Left ventricle myocardium superior (tissue), 1 donor: ENCODE results near the gene RHOH. TPM values are rescaled to one million over a fixed set of nuclear protein-coding genes. Genes with fewer than 3 reads are reported as not detected.
"Not testable (repeated sequence)": the region's sequence is repeated elsewhere in the genome, so short reads cannot be mapped to it uniquely, and the experiment has no call there.

ENCODE experiments used
- ATAC-seq: fragments of 200-7000 bp; cut with Tn5 transposase; one replicate; pipeline ENCODE4 v1.9.1; 2020; ENCODE audit warnings: mild to moderate bottlenecking, moderate library complexity
- DNase-seq: peaks from one replicate; pipeline ENCODE4 v3.0.0-alpha.2; 2020
- intact Hi-C: fragments of 100-400 bp; cut with micrococcal nuclease; formaldehyde crosslinking; loops from one replicate; pipeline ENCODE4 v1.11.0; 2022
- long read RNA-seq: library from polyadenylated mRNA; unstranded; transcript quantifications from one replicate; pipeline ENCODE4 v2.0.0, GENCODE V29; 2021
- total RNA-seq: library from RNA; stranded (reverse); fragmentation: NEBNext Ultra II Directional; extraction: Animal tissue kit (Norgen Biotek cat#: 25700); gene quantifications from one replicate; pipeline ENCODE4 v1.2.1, GENCODE V29; 2021
- donor health status: DM: no; HTN: yes; CAD: no; lungs with severe emphysema.

The RHOH gene, protein sequence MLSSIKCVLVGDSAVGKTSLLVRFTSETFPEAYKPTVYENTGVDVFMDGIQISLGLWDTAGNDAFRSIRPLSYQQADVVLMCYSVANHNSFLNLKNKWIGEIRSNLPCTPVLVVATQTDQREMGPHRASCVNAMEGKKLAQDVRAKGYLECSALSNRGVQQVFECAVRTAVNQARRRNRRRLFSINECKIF
- 0.67 TPM for total RNA-seq
- long read RNA-seq, result 0 reads

DNA sequence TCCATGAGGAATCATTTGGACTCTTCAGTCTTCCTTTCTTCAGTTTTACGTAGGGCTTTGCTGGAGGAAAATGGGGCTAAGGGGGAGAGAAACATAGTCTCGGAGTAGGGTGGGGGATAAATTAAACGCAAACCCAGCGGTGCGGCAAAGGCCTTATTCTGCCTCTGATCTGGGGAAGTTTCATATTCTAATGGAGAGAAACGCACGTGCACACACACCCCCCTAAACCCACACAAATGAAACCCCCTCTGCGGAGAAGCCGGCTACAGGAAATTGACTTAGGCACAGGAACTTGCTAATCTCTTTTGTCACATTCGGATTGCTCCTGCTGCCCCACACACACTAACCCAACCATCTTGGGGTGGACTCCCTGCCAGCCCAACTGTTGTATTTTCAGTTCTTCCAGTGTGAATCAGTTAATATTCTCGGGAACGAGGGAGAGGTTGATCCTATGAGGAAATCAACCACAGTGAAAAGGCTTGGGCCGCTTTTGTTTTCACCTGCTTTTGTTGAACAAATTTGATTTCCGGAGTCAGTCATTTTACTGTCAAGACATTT is at the start of gene RHOH:
Gene RHOH, plus strand, starts transcription at position 308 of the 558 bp plus-strand sequence. CDS start 46,356 bp downstream, outside the sequence.
- ATAC-seq (no peak), DNase-seq (no peak)
- intact Hi-C loops, result no loop called here

DNA sequence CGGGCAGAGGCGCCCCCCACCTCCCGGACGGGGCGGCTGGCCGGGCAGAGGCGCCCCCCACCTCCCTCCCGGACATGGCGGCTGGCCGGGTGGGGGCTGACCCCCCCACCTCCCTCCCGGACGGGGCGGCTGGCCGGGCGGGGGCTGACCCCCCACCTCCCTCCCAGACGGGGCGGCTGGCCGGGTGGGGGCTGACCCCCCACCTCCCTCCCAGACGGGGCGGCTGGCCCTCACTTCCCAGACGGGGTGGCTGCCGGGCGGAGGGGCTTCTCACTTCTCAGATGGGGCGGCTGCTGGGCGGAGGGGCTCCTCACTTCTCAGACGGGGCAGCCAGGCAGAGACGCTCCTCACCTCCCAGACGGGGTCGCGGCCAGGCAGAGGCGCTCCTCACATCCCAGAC is 49.3 kb upstream of the RHOH start:
- ATAC-seq, DNase-seq, intact Hi-C loops: not testable (repeated sequence)

DNA sequence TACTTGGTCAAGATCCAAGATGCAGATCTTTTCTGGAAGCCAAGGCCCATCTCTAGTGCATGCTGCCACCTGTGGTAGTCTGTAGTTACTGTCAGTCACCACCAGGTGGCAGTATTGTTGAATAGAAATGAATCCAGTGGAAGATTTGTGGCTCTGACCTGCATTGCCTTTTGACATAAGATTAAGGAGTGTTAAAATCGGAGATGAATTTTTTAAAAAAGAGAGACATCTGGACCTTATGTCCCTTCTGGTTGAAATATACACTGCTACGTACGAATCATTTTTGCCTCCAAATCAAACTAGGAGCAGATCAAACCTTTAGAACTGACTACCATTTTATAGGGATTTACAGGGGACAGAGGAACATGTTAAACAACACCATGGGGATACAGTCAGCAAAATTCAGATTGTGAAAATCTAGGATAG is 46.9 kb upstream of the RHOH start:
- ATAC-seq (peak; percentile 49), DNase-seq (no peak)
- intact Hi-C loops, result loop anchor here (2.0 kb wide), 1 partner anchor 159 kb away; no protein-coding TSS in a partner anchor

DNA sequence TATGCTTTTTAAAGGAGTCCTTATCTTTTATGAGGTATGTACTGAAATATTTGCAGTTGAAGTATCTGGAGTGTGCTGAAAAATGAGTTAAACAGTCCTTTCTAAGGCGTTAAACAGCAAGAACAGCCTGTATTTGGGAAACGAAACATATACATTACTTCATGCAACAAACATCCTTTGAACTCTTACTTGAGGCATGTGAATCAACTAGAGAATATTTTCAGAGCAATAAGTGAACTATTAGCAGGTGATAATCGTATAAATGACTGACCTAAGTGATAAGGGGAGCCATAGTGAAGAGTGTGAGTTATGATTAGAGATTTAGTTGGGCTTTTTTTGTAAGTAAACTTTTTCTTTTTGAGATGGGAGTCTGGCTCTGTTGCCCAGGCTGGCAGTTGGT is 45.9 kb upstream of the RHOH start:
- intact Hi-C loops, result loop anchor here (2.0 kb wide), 1 partner anchor 158 kb away; no protein-coding TSS in a partner anchor
- ATAC-seq (no peak), DNase-seq (no peak)

DNA sequence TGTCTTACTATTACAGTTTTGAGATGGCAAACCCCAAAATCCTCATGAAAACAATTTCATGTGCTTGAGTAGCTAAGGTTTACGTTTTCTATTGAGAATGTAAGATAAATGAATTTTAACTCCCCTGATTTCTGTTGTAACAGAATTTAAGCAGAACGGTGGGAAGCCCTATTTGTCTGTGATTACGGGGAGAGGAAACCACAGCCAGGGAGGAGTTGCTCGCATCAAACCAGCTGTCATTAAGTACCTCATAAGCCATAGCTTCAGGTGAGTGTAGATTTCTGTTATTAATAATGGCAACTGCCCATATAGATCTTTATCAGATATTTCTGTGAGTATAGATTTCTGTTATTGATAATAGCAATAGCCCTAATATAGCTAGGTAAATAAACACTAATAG is 44.2 kb upstream of the RHOH start:
- intact Hi-C loops, result no loop called here
- no peak for DNase-seq
- no peak for ATAC-seq

DNA sequence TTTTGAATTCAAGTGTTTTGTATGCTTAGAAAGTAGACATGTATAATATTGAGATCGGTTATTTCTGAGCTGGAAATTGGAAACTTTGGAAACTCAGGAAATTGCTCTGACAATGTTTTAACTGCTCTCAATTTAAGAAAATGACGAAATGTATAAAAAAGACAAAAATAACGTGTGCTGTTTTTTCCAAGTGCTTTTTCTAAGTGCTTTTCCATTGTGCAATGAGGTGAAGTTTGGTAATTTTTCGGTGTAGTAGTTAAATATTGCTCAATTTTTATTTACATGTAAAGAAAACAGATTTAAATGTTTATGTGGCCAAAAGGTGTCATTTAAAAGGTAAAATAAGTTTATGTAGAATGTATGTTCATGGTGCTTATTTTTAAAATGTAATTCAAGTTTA is 39.4 kb upstream of the RHOH start:
- intact Hi-C loops, result no loop called here
- ATAC-seq (no peak), DNase-seq (no peak)

DNA sequence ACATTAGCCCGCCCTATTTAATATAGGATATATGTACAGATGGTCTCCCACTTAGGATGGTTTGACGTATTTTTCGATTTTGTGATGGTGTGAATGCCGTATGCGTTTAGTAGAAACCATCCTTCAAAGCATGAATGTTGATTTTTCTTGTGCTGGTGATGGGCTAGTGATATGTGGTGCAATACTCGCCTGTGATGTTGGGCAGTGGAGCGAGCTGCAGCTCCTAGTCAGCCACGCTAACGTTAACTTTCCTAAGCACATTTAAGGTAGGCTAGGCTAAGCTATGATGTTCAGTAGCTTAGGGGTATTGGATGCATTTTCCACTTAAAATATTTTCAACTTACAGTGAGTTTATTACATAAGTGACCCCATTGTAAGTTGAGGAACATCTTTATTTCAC is 36.6 kb upstream of the RHOH start:
- ATAC-seq (no peak), DNase-seq (no peak)
- intact Hi-C loops, result no loop called here

DNA sequence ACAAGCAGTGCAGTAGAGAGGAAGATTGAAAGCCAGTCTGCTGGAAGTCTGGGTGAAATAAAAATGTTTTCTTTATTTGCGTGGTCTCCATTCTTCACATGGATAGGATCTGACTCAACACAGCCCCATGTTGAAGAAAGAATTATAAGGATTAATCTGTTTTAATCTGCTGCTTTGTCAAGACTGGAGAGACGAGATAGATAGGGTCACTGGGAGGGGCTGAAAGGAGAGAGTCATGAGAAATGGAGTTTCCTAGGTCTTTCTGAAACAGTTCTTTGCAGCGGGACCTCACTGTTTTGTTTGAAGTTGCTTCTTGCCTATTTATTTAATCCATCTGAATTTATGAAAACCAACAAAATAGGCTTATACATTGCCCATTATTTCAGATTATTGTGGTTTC is 32.4 kb upstream of the RHOH start:
- no peak for ATAC-seq
- DNase-seq, result no peak
- intact Hi-C loops, result no loop called here

DNA sequence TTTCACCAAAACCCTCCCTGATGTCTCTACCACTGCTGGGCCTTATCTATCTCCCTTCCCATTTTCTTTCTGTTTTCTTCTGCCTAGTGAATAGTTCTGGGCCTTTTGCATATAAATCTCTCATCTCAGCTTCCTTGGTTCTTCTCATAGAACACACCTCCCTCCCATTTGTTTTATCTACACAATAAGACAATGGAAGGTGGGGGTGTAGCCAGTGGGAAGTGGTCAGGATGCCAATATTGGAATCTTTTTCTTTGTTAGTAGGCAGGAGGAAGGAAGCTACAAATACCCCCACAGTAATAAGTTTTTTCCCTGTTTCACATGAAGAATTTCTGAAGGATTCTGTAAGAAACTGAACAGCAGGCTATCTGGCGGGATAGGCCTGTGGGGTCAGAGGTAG is 30.9 kb upstream of the RHOH start:
- no peak for DNase-seq
- ATAC-seq, result no peak
- intact Hi-C loops, result no loop called here

DNA sequence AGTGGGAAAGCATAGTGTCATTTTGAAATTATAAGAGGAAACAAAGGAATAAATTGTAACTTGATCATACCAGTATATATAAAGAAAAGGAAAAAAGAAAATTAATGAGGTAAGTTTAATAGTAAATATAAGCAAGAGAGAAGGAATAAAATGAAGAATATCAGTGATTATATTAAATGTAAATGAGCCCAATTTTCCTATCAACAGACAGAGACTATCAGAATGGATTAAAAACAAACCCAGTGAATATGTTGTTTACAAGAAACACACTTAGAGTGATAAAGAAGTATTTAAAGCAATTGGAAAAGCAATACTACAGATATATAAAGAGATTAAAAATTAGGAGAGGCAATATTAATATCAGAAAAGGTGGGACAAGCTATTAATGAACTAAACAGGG is 28.8 kb upstream of the RHOH start:
- intact Hi-C loops, result no loop called here
- DNase-seq (no peak), ATAC-seq (no peak)

DNA sequence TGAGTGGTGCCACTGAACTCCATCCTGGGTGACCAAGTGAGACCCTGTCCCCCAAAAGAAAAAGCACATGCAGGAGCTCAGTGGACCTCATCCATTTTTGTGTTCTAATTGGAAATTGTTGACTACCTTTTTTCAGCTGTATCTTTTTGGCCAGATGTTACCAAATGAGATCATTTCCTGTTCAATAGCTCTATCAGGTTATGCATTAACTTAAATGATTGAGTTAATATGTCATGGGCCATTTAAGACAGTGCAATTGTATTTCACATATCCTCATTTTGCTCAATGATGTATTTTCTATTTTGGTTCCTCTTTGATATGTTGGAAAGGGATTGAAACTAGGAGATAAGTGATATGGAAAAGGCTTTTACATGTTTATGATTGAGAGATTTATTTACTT is 26.2 kb upstream of the RHOH start:
- ATAC-seq (no peak), DNase-seq (no peak)
- intact Hi-C loops, result no loop called here

DNA sequence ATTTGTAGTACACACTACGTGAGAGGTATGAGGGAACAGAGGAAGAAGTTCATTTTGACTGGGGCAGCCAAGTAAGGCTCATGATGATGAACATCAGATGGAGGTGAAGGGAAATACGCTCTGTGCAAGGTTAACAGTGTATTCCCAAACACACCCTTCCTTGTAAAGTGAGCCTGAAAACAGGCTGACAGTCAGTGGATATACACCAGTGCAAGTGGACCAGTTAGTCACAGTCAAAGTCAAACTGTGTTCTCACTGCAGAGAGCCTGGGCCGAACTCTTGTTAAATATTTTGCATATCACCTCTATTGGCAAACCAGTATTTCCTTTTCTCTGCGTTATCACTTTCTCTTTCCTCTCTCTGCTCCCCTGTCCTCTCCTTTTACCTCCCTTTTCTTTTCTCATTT is 23.4 kb upstream of the RHOH start:
- no peak for DNase-seq
- intact Hi-C loops, result no loop called here
- no peak for ATAC-seq

DNA sequence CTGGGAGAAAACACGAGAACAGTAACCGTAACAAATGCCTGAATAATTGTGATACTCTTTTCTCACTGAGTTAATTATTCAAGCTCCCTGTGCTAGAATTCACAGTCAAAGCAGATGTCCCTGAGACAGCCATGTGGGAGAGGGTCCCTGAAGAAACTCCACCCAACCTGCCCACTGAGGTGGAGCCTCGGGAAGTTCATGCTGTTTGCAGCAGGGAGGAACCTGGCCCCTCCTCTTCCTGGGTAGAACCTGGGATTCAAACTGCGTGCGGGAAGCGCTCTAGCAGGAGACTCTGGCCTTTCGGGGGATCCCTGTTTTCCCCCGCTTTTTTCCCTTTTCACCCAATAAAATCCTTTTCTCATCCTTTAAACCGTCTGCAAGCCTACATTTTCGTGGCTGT is 20.2 kb upstream of the RHOH start:
- DNase-seq (no peak), ATAC-seq (no peak)
- intact Hi-C loops, result no loop called here

DNA sequence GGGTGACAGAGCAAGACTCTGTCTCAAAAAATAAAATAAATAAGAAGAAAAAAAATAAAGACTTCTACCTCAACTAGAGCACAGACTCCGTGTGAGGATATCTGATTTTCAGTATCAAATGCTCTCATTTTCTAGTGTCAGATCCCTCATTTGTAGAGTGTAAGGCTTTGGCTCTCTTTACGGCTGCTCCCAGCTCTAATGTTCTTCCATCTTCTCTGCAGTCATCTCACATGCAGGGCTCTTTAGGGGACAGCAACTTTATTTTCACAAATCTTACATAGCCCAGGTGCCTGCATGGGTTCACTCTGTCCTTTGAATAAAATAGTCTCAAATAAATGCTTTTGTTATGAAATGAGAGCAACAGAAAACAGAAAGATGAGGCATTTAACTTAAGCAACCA is 19.2 kb upstream of the RHOH start:
- no peak for DNase-seq
- intact Hi-C loops, result no loop called here
- no peak for ATAC-seq

DNA sequence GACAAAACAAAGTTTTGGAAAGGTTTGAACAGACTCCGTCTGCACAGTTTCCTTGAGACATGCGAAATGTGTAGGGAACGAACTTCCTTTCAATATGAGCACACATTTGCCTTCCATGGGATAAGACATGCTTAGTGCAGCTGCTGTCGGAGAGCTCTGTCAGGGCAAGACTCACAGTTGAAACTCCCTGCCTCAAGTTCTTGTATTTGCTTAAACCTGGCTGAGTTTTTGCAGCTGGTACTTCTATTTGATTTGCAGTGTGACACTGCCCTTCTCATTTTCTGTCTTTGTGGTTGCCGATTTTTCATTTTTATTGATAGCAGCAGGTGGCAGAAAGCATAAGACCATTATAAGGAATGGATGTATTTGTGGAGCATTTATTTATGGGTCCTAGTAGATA is 18.2 kb upstream of the RHOH start:
- intact Hi-C loops, result no loop called here

DNA sequence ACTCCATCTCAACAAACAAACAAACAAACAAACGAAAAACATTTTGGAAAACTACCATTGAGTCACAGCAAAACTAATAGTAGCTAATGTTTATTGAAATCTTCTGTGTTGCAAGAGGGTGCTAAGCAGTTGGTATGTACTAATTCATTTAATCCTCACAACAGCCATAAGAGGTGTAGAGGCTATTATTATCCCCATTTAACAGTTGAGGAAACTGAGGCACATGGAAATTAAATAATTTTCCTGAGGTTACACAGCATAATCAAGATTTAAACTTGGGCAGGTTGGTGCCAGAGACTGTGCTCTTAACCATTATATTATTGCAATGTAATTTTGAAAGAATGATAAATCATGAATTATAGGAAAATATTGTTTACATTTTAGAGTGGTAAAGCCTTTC is 17.5 kb upstream of the RHOH start:
- DNase-seq (no peak), ATAC-seq (no peak)
- intact Hi-C loops, result no loop called here

More for the DNA sequence above, 18.2 kb upstream of the RHOH start:
- no peak for ATAC-seq
- no peak for DNase-seq

DNA sequence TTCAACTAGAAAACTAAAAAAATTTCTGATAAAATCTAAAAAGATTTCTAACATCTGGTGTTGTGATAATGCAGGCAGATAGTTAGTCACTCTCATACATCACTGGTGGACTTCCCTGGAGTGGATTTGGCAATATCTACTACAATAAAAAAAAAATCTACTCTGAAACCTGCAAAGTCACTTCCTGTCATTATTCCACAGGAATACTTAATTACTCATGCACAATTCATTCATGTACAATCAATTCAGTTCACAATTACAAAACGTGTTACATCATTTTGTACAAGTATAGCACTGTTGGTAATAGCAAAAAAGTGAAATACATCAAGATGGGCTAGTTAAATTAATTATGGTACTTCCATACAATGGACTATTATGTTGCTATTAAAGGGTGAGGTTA is 16.5 kb upstream of the RHOH start:
- intact Hi-C loops, result no loop called here
- no peak for ATAC-seq

DNA sequence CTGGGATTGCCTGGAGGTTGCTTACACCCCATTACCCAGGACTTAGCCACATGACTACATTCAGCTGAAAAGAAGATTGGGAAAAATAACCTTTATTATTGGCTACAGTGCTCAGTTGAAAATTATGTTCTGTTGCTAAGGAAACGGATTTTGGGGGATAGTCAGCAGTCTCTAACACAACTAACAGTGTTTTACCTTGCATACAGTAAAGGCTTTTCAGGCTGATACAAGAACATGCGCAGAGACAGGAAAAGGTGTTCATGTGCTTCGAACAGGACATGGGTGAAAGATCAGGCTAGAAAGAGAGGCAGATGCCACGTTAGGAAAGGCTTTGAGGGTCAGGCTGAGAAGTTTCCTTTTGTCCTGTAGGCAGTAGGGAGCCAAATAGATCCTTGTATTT is 14.8 kb upstream of the RHOH start:
- intact Hi-C loops, result no loop called here
- ATAC-seq (no peak), DNase-seq (no peak)

More for the DNA sequence above, 16.5 kb upstream of the RHOH start:
- DNase-seq, result no peak

DNA sequence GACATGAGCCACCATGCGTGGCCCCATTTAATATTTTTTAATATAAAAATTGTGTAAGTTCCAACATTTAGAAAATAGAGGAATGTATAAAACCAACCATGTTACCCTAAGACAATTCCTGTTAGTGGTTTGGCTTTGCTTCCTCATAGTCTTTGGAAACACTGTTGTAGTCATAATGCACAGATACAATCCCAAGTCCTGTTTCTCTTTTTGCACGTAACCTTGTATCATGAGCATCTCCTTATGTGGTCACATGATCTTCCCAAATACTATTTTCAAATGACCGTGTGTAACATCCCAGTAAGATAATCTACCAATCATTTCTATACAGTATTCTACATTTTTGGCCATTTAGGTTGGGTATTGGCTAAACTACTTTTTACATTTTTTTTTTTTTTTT is 13.9 kb upstream of the RHOH start:
- no peak for ATAC-seq
- DNase-seq, result no peak
- intact Hi-C loops, result no loop called here

DNA sequence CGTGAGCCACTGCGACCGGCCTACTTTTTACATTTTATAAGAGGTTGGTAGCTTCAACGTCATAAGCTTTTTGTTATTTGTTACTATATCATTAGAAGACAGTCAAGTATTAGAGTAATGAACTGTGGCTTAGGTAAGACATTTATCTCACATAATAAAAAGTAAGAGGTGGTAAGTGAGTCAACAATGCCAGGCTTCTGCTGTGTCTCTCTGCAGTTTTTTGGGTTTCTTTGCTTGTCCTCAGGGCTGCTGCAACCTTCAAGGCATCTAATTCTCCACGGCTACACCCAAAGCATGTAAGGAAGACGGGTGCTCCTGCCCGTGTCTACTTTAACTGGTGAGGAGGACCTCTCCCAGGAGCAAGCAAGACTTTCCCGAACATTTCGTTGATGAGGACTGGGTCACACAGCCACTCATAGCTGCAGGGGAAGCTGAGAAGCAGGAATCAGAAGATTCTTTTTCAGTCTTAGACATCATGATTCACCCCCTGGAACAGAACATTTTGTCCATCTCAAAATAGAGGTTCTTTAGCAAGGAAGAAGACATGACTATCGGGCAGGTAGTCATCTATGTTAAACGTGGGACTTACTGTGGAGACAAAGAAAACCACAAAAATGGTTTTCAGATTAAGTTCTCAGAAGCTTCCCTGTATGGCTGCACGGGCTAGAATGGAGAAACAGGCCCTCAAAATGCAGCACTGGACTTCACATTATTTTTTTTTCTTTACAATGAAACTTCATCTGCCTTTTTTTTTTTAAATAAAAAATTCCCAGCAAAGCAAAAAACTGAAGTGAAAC is 13.0 kb upstream of the RHOH start:
- ATAC-seq, result no peak
- no peak for DNase-seq
- intact Hi-C loops, result no loop called here
